ENCODE results near the gene PAXIP1.
A peak's percentile ranks its signal among the peaks of the same experiment; 100 is the strongest.
"Not testable (repeated sequence)": the region's sequence is repeated elsewhere in the genome, so short reads cannot be mapped to it uniquely, and the experiment has no call there.

The PAXIP1 gene

DNA sequence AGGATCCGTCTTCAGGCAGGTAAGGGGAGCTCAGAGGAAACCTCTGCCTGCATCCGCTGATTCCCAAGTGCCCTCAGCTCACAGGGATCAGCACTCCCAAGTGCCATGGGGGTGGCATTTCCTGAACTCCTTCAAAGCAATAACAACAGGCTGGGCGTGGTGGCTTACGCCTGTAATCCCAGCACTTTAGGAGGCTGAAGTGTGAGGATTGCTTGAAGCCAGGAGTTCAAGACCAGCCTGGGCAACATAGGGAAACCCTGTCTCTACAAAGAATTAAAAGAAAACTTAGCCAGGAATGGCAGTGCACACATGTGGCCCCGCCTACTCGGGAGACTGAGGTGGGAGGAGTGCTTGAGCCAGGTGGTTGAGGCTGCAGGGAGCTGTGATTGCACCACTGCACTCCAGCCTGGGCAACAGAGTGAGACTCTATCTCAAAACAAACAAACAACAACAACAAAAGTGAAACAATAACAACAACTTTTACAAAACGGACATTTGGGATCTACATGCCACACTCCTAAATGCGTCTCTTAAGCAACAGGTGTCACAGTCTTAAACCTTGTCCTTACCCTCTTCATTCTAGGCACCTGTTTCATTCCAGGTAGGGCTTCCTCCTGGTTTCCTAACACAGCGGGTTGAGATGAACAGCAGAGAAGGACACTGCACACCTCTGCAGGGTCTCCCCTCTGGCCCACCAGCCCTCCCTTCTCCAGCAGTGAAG lies 73.8 kb downstream of the PAXIP1 start:
- no peak overlapping the region for H3K27ac ChIP-seq (ENCODE audit: low read depth, low read length)
- H3K4me2 ChIP-seq (ENCODE audit: low read depth, low read length, poor library complexity, severe bottlenecking): peak overlapping the region; percentile 60
- H2AFZ ChIP-seq (ENCODE audit: low read depth, low read length, severe bottlenecking): peak overlapping the region; percentile 80
- H3K27me3 ChIP-seq (ENCODE audit: low read length): no peaks in the 10 kb centered on the region
- TF ChIP-seq CTCF (IDR thresholded peaks at IDR 0.05; ENCODE audit: insufficient read depth, low read length, poor library complexity, severe bottlenecking): no peak
- TF ChIP-seq EZH2phosphoT487 (conservative IDR thresholded peaks at IDR 0.05; ENCODE audit: low read length): no peak
- H3K4me3 ChIP-seq (ENCODE audit: insufficient read depth, low read length, poor library complexity, severe bottlenecking): no peak overlapping the region
- H3K9ac ChIP-seq (ENCODE audit: low read length): 0 out of 2 replicates have a peak overlapping the region, but pooled peaks have one; percentile 40
- H3F3A ChIP-seq (ENCODE audit: insufficient read depth): no peaks in the 10 kb centered on the region
- no peaks in the 10 kb centered on the region; the same call in 1 of the 2 replicates for H3K36me3 ChIP-seq (ENCODE audit: low read length)
- H4K20me1 ChIP-seq (ENCODE audit: low read depth, low read length): no peaks in the 10 kb centered on the region
- no peaks in the 10 kb centered on the region for H3K9me2 ChIP-seq (replicated peaks; ENCODE audit: insufficient read depth, low read length)
- peaks cover 5% of the 10 kb centered on the region for H3K9me3 ChIP-seq (ENCODE audit: insufficient read depth, low read length)
- no peaks in the 10 kb centered on the region for H3K79me2 ChIP-seq (ENCODE audit: insufficient read depth, low read length)

DNA sequence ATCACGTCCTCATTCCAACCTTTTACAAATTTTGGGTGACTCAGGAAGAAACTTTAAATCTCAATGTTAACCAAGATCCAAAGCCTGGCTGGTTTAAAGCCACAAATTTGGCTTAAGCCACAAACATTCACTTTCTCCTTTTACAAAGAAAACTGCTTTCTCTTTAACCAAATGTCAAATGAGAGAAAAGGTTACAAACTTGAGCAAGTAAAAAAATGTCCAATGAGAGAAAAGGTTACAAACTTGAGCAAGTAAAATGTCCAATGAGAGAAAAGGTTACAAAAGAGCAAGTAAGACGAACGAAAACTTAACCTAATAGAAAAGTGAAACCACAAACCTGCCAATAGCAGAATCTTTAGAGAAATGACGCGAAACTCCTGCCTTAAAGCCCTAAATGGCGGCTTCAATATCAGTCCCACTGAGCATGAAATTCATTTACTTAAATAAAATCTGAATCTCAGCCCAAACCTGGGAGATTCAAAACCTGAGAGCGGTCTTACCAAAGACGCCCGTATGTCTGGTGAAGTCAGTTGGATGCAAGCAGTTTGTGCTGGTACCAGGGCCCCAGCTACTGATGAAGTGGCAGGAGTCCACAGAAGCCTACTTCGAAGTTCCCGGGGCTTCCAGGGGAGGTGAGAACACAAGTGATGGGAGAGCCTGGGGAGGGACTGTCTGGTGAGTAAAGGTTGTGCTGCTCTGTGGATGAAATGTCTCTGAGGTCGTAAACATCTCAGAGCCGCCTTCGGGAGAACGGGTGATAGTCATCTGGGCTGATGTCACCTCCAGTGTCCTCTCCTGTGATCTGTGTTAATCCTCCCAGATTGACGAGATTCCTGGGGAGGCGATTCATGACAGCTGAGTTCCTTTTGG lies 74.6 kb downstream of the PAXIP1 start:
- Histone ChIP-seq H4K20me1 (ENCODE audit: low read depth, low read length) (no peaks in the 10 kb centered on the region), H3K9me2 (replicated peaks; ENCODE audit: insufficient read depth, low read length) (no peaks in the 10 kb centered on the region), H3K9me3 (ENCODE audit: insufficient read depth, low read length) (no peaks in the 10 kb centered on the region; the same call in 1 of the 2 replicates), H3F3A (ENCODE audit: insufficient read depth) (no peaks in the 10 kb centered on the region), H3K79me2 (ENCODE audit: insufficient read depth, low read length) (no peaks in the 10 kb centered on the region), H3K27ac (ENCODE audit: low read depth, low read length) (peak overlapping the region; percentile 17; the same call in 1 of the 2 replicates), H2AFZ (ENCODE audit: low read depth, low read length, severe bottlenecking) (peak overlapping the region; percentile 80), H3K4me2 (ENCODE audit: low read depth, low read length, poor library complexity, severe bottlenecking) (peak overlapping the region; percentile 60), H3K27me3 (ENCODE audit: low read length) (no peaks in the 10 kb centered on the region), H3K9ac (ENCODE audit: low read length) (peak overlapping the region; percentile 40), H3K4me3 (ENCODE audit: insufficient read depth, low read length, poor library complexity, severe bottlenecking) (peak overlapping the region; percentile 39), H3K36me3 (ENCODE audit: low read length) (no peaks in the 10 kb centered on the region; the same call in 1 of the 2 replicates)
- TF ChIP-seq CTCF (IDR thresholded peaks at IDR 0.05; ENCODE audit: insufficient read depth, low read length, poor library complexity, severe bottlenecking) (no peak), EZH2phosphoT487 (conservative IDR thresholded peaks at IDR 0.05; ENCODE audit: low read length) (no peak)

GRCh38 chr7:154927624-154928125 lies 75.2 kb downstream of the PAXIP1 start:
- Histone ChIP-seq H3K27ac (ENCODE audit: low read depth, low read length) (peak overlapping the region; percentile 17; the same call in 1 of the 2 replicates), H3K4me2 (ENCODE audit: low read depth, low read length, poor library complexity, severe bottlenecking) (peak overlapping the region; percentile 60), H3K9me2 (replicated peaks; ENCODE audit: insufficient read depth, low read length) (no peaks in the 10 kb centered on the region), H3K79me2 (ENCODE audit: insufficient read depth, low read length) (no peaks in the 10 kb centered on the region), H3K9me3 (ENCODE audit: insufficient read depth, low read length) (no peaks in the 10 kb centered on the region; the same call in 1 of the 2 replicates), H4K20me1 (ENCODE audit: low read depth, low read length) (no peaks in the 10 kb centered on the region), H3K36me3 (ENCODE audit: low read length) (no peaks in the 10 kb centered on the region), H2AFZ (ENCODE audit: low read depth, low read length, severe bottlenecking) (peak overlapping the region; percentile 80), H3F3A (ENCODE audit: insufficient read depth) (no peaks in the 10 kb centered on the region), H3K27me3 (ENCODE audit: low read length) (no peaks in the 10 kb centered on the region), H3K9ac (ENCODE audit: low read length) (peak overlapping the region; percentile 40), H3K4me3 (ENCODE audit: insufficient read depth, low read length, poor library complexity, severe bottlenecking) (peak overlapping the region; percentile 39)
- TF ChIP-seq EZH2phosphoT487 (conservative IDR thresholded peaks at IDR 0.05; ENCODE audit: low read length): no peak
- peak; percentile 54 for TF ChIP-seq CTCF (IDR thresholded peaks at IDR 0.05; ENCODE audit: insufficient read depth, low read length, poor library complexity, severe bottlenecking)

DNA sequence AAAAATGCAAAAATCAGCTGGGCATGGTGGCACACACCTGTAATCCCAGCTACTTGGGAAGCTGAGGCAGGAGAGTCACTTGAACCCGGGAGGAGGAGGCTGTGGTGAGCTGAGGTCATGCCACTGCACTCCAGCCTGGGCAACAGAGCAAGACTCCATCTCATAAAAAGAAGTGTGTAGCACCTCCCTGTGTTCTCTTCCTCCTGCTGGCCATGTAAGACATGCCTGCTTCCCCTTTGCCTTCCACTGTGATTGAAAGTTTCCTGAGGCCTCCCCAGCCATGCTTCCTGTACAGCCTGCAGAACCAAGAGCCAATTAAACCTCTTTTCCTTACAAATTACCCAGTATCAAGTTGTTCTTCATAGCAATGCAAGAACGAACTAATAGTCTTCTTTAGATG lies 80.5 kb downstream of the PAXIP1 start:
- not testable (repeated sequence) for H3K9me3 ChIP-seq (ENCODE audit: insufficient read depth, low read length); H3K27me3 ChIP-seq (ENCODE audit: low read length); H3K9ac ChIP-seq (ENCODE audit: low read length); H4K20me1 ChIP-seq (ENCODE audit: low read depth, low read length); H3K27ac ChIP-seq (ENCODE audit: low read depth, low read length); H3K4me2 ChIP-seq (ENCODE audit: low read depth, low read length, poor library complexity, severe bottlenecking); H3F3A ChIP-seq (ENCODE audit: insufficient read depth); H3K9me2 ChIP-seq (replicated peaks; ENCODE audit: insufficient read depth, low read length); H3K36me3 ChIP-seq (ENCODE audit: low read length); H2AFZ ChIP-seq (ENCODE audit: low read depth, low read length, severe bottlenecking); H3K79me2 ChIP-seq (ENCODE audit: insufficient read depth, low read length); H3K4me3 ChIP-seq (ENCODE audit: insufficient read depth, low read length, poor library complexity, severe bottlenecking)

All from SU-DHL-6 (cell line).